Dermis blood vessel endothelial cell (primary cell): Measurements from ENCODE around the gene RNF34. TPM values are rescaled to one million over a fixed set of nuclear protein-coding genes. Genes with fewer than 3 reads are reported as not detected.
"Not testable (repeated sequence)": the region's sequence is repeated elsewhere in the genome, so short reads cannot be mapped to it uniquely, and the experiment has no call there.

ENCODE experiments used
- DNase-seq: peaks from one replicate; pipeline ENCODE4 v3.0.0; 2010
- total RNA-seq: library from RNA; depleted of rRNA; stranded (reverse); fragments of >200 nt; gene quantifications from 2 replicates; pipeline ENCODE4 v1.2.3, GENCODE V29; 2014

Gene RNF34, protein sequence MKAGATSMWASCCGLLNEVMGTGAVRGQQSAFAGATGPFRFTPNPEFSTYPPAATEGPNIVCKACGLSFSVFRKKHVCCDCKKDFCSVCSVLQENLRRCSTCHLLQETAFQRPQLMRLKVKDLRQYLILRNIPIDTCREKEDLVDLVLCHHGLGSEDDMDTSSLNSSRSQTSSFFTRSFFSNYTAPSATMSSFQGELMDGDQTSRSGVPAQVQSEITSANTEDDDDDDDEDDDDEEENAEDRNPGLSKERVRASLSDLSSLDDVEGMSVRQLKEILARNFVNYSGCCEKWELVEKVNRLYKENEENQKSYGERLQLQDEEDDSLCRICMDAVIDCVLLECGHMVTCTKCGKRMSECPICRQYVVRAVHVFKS
- total RNA-seq = 60.8 and 86.6 TPM in 2 replicates

DNA sequence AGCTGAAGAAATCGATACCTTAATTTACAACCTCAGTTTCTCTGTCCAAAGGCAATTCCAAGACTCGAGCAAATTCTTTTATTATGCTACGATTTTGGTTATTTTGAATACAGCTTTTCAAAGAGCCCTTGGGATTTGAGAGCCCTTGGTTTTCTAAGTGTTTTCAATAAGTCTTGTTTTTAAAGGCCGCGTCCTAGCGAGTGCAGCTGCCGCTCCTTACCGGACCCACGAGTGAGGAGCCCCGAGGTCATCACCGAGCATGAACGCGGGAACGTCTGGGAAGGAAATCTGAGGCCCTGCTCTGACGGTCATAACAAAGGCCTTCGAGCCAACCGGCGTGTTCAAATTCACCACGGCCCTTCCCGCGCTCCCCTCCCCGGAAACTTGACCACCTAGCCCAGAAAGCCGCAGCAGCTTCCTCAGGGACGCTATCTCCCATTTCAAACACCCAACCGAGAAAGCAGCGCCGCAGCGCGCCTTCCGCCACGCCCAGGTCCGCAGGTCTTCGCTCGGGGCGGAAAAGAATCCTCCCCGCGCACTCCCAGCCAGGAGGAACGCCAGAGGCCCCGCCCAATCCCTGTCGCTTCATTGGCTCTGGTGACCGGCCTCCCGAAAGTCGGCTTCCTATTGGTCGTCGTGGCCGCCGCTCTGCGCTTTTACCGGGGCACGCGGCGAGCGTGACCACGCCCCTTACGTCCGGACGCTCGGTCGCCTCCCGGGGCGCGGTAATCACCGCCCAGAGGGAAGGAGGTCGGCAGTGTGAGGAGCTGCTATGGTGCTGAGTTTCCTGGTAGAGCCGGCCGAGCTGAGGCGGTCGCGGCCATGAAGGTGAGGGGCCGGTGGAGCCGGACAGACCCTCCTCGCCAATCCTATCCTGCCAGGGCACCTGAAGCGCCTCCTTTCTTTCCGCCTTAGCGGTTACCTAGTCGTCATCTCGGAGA lies at the start of gene RNF34:
Gene RNF34, plus strand, starts transcription at position 728 of the 941 bp plus-strand sequence. Its CDS starts 95 bp downstream, at position 823.
- DNase-seq = peak; percentile 98

DNA sequence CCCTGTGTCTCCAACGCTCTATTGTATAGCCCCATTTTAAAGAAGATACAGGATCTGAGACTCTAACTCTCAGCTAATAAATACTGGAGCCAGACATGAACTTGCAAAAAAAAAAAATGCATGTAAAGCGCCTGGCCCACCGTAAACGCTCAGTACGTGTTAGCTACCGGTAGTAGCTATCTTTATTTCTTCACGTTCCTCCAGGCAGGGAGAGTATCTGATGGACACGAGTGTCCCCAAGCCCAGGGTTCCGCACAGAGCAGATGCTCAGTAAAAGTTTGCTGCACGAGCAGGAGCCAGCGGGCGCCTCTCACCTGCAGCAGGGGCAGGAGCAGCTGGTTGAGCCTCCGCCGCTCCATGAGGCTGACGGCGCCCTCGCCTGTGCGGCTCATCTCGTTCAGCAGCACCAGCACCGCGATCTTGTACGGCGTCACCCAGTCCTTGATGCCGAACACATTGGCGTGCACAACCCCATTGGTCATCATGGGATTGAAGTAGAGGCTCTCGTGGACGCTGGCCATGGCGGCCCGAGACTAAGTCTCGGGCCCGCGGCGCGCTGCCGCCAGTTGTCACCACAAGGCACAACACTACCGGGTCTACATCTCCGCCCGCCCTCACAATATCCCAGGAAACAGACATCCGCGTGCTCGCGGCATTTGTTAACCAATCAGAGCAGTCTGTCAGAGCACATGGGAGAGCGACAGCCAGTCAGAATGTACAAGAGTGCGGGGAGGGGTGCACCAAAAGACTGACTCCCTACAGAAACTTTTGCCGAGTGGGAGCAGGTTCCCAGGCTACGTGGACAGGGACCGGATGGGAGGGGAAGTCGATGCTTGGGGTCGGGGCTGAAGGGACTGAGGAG lies 47.9 kb upstream of the RNF34 start, which contains the start of gene ANAPC5:
Gene ANAPC5, minus strand, starts transcription at position 592 of the 862 bp plus-strand sequence. Its CDS starts 71 bp downstream, at position 521.
- peak; percentile 99 for DNase-seq

DNA sequence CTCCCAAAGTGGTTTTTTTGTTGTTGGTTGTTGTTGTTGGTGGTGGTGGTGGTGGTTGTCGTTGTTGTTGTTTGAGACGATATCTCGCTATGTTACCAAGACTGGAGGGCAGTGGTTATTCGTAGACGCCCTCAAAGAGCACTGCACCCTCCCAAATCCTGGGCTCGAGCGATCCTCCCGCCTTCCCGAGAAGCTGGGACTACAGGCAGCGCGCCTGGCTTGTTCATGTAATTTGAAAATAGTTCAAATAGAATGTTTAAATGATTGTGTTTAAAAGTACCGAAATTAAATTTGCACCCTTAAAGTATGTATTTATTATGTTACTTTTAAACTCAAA lies 47.3 kb upstream of the RNF34 start:
- DNase-seq = no peak

DNA sequence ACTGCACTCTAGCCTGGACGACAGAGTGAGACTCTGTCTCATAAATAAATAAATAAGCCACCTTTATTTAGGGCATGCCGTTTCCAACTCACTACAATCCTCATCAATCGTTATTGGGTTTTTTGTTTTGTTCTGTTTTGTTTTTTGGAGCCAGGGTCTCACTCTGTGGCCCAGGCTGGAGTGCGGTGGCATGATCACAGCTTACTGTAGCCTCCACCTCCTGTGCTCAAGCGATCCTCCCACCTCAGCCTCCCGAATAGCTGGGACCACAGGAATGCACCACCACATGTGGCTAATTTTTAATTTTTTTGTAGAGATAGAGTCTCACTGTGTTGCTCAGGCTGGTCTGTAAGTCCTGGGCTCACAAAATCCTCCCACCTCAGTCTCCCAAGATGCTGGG lies 44.1 kb upstream of the RNF34 start:
- DNase-seq = no peak

DNA sequence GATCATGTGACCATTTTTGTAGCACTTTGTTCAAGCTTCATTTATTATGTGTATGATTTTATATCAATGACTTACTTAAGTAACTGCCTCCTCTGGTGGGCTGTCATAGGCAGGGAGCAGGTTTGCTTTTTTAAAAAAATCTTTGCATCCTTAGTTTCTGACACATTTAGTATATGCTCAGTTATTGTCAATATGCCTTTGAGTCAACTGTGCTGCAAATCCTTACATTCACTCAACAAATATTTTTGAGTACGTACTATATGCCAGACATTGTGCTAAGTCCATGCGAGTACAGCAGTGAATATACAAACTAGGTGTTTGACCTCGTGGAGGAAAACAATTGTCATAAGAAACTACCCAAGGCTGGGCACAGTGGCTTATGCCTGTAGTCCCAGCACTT lies 43.3 kb upstream of the RNF34 start:
- DNase-seq = no peak

DNA sequence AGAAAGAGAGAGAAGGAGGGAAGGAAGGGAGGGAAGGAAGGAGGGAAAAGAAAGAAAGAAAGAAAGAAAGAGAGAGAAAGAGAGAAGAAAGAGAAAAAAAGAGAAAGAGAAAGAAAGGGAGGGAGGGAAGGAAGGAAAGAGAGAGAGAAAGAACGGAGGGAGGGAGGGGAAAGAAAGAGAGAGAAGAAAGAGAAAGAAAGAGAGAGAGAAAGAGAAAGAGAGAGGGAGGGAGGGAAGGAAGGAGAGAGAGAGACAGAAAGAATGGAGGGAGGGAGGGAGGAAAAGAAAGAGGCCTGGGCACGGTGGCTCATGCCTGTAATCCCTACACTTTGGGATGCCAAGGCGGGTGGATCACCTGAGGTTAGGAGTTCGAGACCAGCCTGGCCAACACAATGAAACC lies 42.6 kb upstream of the RNF34 start:
- DNase-seq = no peak

DNA sequence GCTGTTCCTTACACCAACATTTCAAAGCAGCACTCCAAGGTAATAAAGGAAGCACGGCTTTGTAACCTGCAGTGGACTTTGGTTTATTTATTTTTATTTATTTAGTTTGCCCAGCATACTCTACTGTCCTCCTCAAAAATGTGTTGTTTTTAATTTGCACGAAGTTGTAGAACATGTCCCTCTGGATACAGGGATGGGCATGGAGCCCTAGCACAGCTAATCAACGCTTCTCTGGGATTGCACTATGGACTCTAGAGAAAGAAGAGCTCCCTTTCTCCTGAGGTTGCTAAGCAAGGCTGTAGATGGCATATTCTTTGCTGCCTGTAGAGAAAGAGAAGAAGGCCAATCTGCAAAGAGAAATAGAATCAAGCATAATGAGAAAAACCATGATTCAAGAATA lies 41.8 kb upstream of the RNF34 start:
- DNase-seq = no peak

DNA sequence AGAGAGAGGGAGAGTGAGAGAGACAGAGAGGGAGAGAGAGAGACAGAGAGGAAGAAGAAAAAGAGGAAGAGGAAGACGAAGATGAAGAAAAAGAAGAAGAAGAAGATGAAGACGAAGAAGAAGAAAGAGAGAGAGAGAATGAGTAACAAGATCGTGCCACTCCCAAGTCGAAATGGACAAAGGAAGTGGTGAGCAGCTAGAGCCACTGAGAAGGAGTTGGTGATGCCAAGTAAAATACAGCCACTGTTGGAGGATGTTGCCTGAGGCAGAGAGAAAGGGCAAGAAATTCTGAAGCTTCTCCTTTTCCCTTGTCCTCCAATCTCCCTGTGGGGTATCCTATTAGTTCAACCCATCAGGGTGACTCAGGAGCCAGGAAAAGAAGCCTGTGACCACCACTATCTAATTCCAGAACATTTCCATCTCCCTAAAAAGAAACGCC lies 35.2 kb upstream of the RNF34 start:
- no peak for DNase-seq

DNA sequence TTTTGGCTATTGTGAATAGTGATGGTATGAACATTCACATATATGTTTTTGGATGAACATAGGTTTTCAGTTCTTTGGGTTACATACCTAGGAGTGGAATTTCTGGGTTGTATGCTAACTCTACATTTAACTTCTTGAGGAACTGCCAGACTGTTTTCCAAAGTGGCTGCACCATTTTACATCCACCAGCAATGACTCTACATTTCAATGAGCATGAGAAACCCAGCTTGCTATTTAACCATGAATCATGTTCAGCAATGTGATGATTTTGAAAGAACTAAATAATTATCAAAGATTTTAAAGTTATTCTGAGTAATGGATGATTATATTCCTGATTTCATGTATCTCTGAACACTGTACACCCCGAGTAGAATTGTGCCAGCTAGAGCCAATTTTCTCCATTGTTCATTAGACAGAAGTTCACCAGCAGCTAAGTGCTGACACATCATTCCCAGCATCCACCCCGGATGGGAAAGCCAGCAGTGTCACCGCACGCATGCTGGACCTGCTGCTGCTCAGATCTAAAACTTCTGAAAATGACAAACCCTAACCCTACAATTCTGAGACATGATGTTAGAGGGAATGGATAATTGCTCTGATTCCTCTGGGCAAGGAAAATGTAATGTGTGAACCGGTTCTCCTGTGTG lies 34.4 kb upstream of the RNF34 start:
- no peak for DNase-seq

DNA sequence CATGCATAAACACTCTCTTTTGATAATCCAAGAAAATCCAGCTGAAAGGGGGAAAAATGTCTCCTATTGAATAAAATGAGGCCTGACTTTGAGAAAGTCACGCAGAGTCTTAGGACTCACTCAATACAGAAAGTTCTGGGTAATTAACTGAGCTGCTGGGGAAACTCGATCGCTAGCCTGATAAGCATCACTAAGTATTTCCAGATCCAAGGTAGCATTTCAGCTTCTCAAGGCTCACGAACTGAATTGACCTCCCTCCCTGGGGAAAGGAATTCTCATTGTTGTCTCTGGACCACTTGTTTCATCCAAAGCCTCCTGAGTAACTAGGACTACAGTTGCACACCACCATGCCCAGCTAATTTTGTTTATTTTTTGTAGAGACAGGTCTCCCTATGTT lies 33.9 kb upstream of the RNF34 start:
- DNase-seq = no peak

DNA sequence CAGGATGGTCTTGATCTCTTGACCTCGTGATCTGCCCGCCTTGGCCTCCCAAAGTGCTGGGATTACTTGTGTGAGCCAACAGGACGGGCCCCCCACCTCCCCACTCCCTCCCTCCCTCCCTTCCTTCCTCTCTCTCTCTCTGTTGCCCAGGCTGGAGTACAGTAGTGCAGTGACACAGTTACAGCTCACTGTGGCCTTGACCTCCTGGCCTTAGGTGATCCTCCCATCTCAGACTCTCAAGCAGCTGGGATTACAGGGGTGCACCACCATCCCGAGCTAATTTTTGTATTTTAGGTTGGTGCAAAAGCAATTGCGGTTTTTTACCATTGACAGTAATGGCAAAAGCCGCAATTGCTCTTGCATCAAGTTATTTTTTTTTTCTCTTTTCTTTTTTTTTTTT lies 28.5 kb upstream of the RNF34 start:
- no peak for DNase-seq

DNA sequence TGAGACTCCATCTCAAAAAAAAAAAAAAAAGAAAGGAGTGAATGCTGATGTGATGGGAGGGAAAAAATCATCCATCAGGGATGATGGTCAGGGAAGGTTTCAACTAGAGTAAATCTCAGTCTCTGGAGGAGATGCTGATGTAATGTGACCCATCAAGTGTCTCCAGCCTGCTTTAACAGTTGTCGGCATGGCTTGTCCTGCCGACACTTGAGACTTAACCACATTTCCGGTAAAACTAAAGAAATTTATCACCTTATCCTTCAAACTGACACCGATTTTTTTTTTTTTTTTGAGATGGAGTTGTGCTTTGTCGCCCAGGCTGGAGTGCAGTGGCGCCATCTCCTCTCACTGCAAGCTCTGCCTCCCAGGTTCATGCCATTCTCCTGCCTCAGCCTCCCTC lies 26.2 kb upstream of the RNF34 start:
- DNase-seq = no peak

DNA sequence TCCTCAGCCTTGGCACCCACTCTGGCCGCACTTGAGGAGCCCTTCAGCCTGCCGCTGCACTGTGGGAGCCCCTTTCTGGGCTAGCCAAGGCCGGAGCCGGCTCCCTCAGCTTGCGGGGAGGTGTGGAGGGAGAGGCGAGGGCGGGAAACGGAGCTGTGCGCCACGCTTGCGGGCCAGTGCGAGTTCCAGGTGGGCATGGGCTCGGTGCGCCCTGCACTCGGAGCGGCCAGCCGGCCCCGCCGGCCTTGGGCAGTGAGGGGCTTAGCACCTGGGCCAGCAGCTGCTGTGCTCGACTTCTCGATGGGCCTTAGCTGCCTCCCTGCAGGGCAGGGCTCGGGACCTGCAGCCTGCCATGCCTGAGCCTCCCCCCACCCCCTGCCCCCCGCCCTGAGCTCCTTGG lies 25.6 kb upstream of the RNF34 start:
- DNase-seq = not testable (repeated sequence)

DNA sequence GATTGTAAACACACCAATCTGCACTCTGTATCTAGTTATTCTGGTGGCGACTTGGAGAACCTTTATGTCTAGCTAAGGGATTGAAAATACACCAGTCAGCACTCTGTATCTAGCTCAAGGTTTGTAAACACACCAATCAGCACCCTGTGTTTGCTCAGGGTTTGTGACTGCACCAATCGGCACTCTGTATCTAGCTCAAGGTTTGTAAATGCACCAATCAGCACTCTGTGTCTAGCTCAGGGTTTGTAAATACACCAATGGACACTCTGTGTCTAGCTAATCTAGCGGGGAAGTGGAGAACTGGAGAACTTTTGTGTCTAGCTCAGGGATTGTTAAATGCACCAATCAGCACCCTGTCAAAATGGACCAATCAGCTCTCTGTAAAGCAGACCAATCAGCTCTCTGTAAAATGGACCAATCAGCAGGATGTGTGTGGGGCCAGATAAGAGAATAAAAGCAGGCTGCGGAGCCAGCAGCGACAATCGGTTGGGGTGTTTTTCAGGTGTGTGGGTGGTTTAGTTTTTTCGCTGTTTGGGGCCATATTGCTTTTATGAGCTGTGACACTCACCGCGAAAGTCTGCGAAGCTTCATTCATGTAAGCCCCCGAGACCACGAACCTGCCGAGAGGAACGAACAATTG lies 24.9 kb upstream of the RNF34 start:
- not testable (repeated sequence) for DNase-seq

DNA sequence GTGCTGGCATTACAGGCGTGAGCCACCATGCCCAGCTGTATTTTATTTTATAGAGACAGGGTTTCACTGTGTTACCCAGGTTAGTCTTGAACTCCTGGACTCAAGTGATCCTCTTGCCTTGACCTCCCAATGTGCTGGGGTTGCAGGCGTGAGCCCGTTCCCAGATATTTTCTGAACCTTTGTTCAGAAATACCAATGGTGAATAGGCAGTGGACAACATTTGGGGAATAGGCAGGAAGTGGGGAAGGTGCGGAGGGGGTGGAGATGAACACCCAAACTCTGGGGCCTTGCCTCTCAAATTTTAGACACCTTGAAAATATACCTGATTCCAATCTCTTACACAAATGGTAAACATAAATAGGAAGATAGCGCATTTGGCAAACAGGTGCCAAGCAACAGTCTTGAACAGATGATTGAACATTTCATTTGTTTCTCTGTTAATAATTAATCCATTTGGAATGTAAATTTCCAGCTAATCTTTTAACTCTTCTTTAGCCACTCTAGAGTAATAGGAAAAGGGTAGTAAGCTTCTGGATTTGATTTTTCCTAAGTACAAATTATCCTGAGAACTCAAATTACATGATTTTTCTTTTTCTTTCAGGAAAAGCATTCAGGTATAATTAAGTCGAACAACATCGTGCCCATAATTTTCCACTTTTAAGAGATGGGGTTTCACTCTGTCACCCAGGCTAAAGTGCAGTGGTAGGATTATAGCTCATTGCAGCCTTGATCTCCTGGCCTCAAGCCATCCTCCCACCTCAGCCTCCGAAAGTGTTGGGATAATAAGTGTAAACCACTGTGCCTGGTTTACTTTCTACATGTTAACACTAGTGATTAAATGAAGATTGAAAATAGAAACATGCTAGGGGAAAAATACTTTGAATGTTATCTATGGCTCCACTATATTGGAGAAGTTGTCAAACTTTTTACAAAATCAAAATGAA lies 22.9 kb upstream of the RNF34 start:
- no peak for DNase-seq

DNA sequence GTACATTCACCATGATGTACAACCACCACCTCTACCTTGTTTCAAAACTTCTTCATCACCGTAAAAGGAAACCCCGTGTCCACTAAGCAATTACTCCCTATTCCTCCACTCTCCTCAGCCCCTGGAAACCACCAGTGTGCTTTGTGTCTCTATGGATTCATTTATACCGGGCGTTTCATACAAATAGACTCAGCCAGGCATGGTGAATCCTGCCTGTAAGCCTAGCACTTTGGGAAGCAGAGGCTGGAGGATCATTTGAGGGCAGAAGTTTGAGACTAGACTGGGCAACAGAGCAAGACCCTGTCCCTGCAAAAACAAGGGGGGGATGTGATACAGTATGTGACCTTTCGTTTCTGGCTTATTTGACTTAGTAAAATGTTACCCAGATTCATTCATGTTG lies 21.2 kb upstream of the RNF34 start:
- no peak for DNase-seq

DNA sequence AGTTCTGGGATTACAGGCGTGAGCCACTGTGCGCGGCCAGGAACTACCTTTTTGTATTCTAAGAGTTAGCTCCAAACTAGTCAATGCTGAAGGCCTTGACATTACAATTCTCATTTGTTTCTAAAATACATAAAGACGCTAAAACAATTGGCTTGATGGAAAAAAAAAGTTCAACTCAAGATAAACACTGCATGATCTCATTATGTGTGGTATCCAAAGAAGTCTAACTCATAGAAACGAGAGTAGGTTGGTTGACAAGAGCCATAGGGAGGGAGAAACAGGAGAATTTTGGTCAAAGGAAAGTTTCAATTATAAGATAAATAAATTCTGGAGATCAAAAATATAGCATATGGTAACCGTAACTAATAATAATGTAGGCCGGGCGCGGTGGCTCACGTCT lies 20.0 kb upstream of the RNF34 start:
- no peak for DNase-seq

DNA sequence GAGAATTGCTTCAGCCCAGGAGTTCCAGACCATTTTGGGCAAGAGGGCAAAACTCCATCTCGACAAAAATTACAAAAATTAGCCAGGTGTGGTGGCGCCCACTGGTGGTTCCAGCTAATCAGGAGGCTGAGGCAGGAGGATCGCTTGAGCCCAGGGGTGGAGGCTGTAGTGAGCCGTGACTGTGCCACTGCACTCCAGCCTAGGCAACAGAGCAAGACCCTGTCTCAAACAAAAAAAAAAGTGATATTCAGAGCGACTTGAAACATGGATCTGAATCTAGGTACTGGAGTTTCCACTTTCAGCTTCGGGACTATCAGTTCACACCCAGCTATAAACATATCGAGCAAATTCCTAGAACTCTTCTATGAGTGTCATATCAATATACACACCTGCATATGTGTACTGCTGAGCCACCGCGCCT lies 16.3 kb upstream of the RNF34 start:
- DNase-seq = no peak

DNA sequence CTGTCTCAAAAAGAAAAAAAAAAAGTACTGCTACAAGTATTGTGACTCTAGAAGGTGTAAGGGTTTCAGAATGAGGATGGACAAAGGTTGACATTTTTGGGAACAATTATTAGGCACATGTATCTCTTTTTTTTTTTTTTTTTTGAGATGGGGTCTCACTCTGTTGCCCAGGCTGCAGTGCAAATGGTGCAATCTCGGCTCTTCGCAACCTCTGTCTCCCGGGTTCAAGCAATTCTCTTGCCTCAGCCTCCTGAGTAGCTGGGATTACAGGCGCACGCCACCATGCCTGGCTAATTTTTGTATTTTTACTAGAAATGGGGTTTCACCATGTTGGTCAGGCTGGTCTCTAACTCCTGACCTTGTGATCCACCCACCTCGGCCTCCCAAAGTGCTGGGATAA lies 15.0 kb upstream of the RNF34 start:
- DNase-seq = not testable (repeated sequence)

DNA sequence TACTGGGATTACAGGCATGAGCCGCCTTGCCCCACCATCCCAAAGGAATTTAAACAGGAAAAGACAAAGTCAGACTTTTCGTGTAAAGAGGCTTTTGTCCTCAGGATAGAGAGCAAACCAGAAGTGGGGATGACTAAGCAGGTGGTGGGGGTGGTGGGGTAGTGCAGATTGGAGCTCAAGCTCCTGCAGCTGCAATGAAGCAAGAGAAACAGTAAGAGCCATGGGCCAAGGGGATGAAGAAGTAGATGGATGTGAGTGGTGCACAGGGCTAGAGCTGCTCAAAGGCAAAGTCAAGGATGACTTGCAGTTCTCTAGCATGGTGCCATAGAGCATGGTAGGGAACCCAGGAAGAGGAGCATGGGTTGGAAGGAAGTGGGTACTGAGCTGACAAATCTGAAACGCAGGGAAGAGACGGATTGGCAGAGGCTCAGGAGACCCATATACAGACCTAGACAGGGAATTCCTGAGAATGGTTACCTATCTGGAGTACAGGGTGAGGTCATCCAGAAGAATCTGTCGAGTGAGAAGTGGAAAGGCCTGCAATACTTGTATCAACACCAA lies 11.4 kb upstream of the RNF34 start:
- DNase-seq = peak; percentile 71
